AG04450 (cell line): Measurements from ENCODE around the gene AOX1. TPM values are rescaled to one million over a fixed set of nuclear protein-coding genes. Genes with fewer than 3 reads are reported as not detected.

Experiments used
- CTCF ChIA-PET: fragments of 300-600, 350-600 bp; formaldehyde crosslinking; extraction: SDS; loops from one replicate; lab custom pipeline; 2022; ENCODE audit warnings: antibody characterized with exemption, inconsistent platforms; lab: Charles Lee
- POLR2A ChIA-PET: fragments of 350-600 bp; formaldehyde crosslinking; extraction: SDS; loops from one replicate; lab custom pipeline; 2021; ENCODE audit warnings: antibody characterized with exemption, inconsistent platforms; lab: Yijun Ruan, JAX
- DNase-seq: peaks from one replicate; pipeline ENCODE4 v3.0.0-alpha.2; 2011; ENCODE audit warnings: low read depth, low spot score
- H3K27ac ChIP-seq: one replicate; pipeline ENCODE4 v1.5.1; 2012; ENCODE audit warnings: low read depth, low read length, control low read depth
- H3K27me3 ChIP-seq: one replicate; pipeline ENCODE4 v1.6.0; 2012; ENCODE audit warnings: low read length; ENCODE audit not compliant: control insufficient read depth, insufficient read depth
- H3K4me3 ChIP-seq: 2 replicates; pipeline ENCODE4 v1.5.1; 2011; ENCODE audit warnings: mild to moderate bottlenecking, low read depth, low read length, control low read depth
- H3K9me3 ChIP-seq: 2 replicates; pipeline ENCODE4 v1.5.1; 2012; ENCODE audit warnings: low read length; ENCODE audit not compliant: control insufficient read depth, insufficient read depth
- polyA plus RNA-seq: library from polyadenylated mRNA; depleted of rRNA; stranded (reverse); fragments of >200 nt; gene quantifications from 2 replicates; pipeline ENCODE4 v1.2.3, GENCODE V29; 2011
- TF ChIP-seq, protein P1 (sequence below): IDR thresholded peaks from 2 replicates; pipeline ENCODE4 v1.5.1; 2011; ENCODE audit warnings: low read depth, low read length, control low read depth, inconsistent platforms

Gene AOX1
- polyA plus RNA-seq, 1 experiment = 7.9 TPM

DNA sequence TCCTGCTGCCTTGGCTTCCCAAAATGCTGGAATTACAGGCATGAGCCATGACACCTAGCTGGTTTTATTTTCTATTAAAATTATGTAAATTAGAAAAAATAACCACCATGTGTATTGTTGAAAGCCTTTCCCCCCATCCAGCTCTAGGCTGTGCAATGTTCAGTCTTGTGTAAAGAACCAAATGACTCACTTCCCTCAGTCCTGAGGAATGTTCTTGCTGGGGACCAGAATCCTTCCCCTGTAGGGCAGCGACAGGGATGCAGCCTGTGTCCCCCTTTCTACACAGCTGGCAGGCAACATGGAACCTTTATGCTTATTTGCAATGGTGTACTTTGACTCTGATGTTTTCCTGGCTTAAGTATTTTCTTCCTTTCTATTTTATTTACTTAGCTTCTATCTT, 29.4 kb downstream of the AOX1 start:
- peak; percentile 16 for DNase-seq
- POLR2A ChIA-PET = interaction anchor here (0.5 to 0.6 kb wide), 2 partner anchors 65 to 326 kb away, joined by 3 read pairs; no protein-coding TSS in a partner anchor
- CTCF ChIA-PET = interaction anchor here (0.6 to 3.0 kb wide), 8 partner anchors 8 to 120 kb away, joined by 3 to 17 read pairs (median 6); partner anchors contain the start of gene AOX1
- Histone ChIP-seq H3K9me3 (no peaks in the 10 kb centered on the region), H3K27me3 (no peaks in the 10 kb centered on the region), H3K27ac (no peak overlapping the region), H3K4me3 (no peak overlapping the region)
- TF ChIP-seq, protein P1, sequence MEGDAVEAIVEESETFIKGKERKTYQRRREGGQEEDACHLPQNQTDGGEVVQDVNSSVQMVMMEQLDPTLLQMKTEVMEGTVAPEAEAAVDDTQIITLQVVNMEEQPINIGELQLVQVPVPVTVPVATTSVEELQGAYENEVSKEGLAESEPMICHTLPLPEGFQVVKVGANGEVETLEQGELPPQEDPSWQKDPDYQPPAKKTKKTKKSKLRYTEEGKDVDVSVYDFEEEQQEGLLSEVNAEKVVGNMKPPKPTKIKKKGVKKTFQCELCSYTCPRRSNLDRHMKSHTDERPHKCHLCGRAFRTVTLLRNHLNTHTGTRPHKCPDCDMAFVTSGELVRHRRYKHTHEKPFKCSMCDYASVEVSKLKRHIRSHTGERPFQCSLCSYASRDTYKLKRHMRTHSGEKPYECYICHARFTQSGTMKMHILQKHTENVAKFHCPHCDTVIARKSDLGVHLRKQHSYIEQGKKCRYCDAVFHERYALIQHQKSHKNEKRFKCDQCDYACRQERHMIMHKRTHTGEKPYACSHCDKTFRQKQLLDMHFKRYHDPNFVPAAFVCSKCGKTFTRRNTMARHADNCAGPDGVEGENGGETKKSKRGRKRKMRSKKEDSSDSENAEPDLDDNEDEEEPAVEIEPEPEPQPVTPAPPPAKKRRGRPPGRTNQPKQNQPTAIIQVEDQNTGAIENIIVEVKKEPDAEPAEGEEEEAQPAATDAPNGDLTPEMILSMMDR = peak; percentile 34

DNA sequence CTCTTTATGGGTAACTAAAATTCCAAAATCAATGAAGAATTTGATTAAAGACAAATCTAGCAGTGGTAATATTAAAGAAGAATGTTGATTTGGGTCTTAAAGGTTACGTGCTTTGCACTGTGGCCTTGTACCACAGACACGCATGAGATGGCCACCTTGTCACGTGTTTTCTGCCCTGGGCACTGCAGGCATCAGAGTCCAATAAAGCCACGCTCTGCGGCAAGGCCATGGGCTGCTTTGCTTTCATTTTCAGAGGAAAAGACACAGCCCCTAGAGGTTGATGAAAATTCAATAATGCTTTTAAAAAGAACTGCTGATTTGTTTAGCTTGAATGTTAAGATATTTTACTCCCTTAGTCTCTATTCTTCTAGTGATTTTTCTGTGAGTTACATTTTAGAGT, 30.4 kb downstream of the AOX1 start:
- H3K9me3 ChIP-seq = no peaks in the 10 kb centered on the region
- H3K27ac ChIP-seq = no peak overlapping the region
- no peak overlapping the region for H3K4me3 ChIP-seq
- ChIA-PET CTCF (interaction anchor here (1.0 to 3.5 kb wide), 4 partner anchors 10 to 87 kb away, joined by 7 to 55 read pairs (median 10); no protein-coding TSS in a partner anchor), POLR2A (interaction anchor here (0.6 to 0.7 kb wide), 3 partner anchors 132 to 252 kb away, joined by 3 to 5 read pairs (median 4); no protein-coding TSS in a partner anchor)
- TF ChIP-seq, protein P1 = no peak
- no peak for DNase-seq
- no peaks in the 10 kb centered on the region for H3K27me3 ChIP-seq

DNA sequence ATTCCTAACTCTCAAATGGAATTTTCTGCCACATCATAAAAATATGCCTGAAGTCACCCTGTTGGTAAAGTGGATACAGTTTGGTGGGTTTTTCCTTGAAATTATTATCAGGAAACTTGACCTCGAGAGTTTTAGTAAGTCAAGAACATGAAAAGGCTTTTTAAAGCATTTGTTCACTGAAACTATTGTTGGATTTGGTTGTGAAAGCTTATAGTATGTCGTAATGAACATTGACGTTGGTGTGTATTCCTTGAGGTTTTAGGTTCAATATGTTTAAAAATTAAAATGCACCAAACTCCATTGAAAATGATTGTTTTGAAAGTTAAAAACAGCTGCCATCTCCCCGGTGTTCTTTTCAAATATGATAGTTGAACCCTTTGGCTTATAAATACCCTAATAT, 30.8 kb downstream of the AOX1 start:
- no peak for DNase-seq
- no peaks in the 10 kb centered on the region for H3K27me3 ChIP-seq
- TF ChIP-seq, protein P1 = no peak
- ChIA-PET POLR2A (interaction anchor here (0.7 kb wide), 2 partner anchors 170 to 195 kb away, joined by 3 to 8 read pairs; partner anchors contain the start of gene BZW1), CTCF (interaction anchor here (0.6 to 3.5 kb wide), 4 partner anchors 38 to 642 kb away, joined by 5 to 55 read pairs (median 10); no protein-coding TSS in a partner anchor)
- no peak overlapping the region for H3K4me3 ChIP-seq
- H3K27ac ChIP-seq = no peak overlapping the region
- no peaks in the 10 kb centered on the region for H3K9me3 ChIP-seq

DNA sequence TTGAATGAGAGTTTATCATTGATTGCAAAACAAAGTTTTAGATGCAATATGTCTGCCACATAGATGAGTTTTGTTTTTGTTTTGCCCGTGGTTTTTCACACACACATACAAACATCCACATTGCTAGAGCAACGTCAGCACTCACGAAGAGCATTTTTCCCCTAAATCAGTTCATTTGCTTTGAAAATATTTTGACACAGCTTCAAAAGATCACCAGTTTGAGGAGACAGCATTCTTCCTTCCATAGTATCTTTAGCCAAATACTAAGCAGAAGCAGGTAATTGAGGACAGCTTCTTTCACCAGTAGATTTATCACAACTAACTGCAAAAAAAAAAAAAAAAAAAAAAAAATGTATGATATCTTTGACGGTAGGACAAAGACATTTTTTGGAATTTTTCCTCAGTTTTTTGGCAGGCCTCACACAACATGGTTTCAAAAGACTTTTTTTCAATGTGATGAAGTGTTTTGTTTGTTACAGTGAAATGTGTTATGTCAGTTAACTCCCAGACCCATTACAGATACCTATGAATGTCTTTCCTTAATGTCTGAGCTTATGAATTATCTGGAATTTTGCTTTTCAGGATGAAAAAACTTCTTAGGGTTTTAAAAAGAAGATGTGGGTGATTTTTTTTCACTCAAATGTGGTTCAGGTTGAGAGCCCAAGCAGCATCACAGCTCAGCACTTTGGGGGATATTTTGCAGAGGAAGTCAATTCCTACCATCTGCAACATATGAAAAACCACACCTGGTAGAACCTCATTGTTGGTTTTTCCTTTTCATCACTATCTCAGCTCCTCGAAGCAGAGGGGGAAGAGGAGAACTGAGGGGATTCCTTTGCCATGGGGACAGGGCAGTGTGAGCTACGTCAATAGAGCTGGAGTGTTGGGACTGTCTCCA, 31.6 kb downstream of the AOX1 start:
- TF ChIP-seq, protein P1 = no peak
- ChIA-PET POLR2A (interaction anchor here (0.7 kb wide), 1 partner anchor 194 kb away, joined by 8 read pairs; the partner anchor contains the start of gene BZW1), CTCF (interaction anchor here (0.6 to 3.5 kb wide), 3 partner anchors 39 to 643 kb away, joined by 5 to 55 read pairs (median 8); no protein-coding TSS in a partner anchor)
- no peak overlapping the region for H3K27ac ChIP-seq
- no peaks in the 10 kb centered on the region for H3K9me3 ChIP-seq
- no peak overlapping the region for H3K4me3 ChIP-seq
- H3K27me3 ChIP-seq = no peaks in the 10 kb centered on the region
- DNase-seq = no peak

DNA sequence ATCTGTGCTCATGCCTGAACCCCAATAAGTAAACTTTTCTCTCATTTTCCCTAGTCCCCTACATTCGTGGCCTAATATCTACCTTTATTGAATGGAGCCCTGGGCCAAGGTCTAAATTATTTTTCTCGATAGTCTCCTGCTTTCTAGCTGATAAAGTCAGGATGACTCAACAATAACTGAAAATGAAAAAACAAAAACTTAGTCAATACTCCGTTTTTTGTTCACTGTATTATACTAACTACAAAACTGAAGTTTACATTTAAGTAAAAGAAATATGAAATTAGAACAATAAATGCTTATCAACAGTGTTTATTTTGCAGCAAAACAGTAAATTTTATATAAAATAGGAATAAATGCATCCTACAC, 32.2 kb downstream of the AOX1 start:
- CTCF ChIA-PET = interaction anchor here (1.1 to 3.5 kb wide), 3 partner anchors 9 to 118 kb away, joined by 5 to 55 read pairs (median 5); no protein-coding TSS in a partner anchor
- H3K27me3 ChIP-seq = no peaks in the 10 kb centered on the region
- H3K9me3 ChIP-seq = no peaks in the 10 kb centered on the region
- no peak overlapping the region for H3K4me3 ChIP-seq
- POLR2A ChIA-PET = no interaction called here
- TF ChIP-seq, protein P1 = no peak
- no peak overlapping the region for H3K27ac ChIP-seq
- no peak for DNase-seq
